Measurements from ENCODE around the gene TIMM21. TPM values are rescaled to one million over a fixed set of nuclear protein-coding genes. Genes with fewer than 3 reads are reported as not detected.
A peak's percentile ranks its signal among the peaks of the same experiment; 100 is the strongest.

Gene TIMM21
- total RNA-seq, 6 experiments from 2014 or later = 17.4 to 38.4 (median 20.6) TPM

DNA sequence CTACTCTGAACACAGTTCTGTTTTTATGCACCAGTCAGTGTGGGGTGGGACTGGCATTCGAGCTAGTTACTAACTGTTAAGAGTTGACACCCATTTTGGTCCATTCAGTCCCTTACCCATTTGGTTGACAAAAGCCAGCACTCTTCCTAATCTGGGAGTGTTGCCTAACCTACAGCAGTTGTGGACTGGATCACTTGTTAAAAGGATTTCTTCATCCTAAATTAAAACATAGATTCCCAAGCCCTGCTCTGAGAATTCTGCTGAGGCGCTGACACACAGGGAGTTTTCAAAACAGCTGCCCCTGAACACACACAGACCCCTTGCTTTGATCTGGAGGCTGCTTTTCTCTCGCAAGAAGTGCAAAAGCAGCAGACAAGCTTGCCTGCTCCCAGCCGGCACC is 6.4 kb downstream of the TIMM21 start:
- Histone ChIP-seq H3K36me3 (peaks cover 0 to 31% (median 11%) of the 10 kb centered on the region in 4 donors), H3K27me3 (no peaks in the 10 kb centered on the region), H3K9me3 (no peaks in the 10 kb centered on the region), H3K4me3 (no peak overlapping the region), H3K4me1 (peaks cover 0 to 5% (median 2%) of the 10 kb centered on the region in 4 donors), H3K27ac (no peak overlapping the region)
- TF ChIP-seq POLR2A (IDR thresholded peaks at IDR 0.05) = no peak
- TF ChIP-seq, protein P1, sequence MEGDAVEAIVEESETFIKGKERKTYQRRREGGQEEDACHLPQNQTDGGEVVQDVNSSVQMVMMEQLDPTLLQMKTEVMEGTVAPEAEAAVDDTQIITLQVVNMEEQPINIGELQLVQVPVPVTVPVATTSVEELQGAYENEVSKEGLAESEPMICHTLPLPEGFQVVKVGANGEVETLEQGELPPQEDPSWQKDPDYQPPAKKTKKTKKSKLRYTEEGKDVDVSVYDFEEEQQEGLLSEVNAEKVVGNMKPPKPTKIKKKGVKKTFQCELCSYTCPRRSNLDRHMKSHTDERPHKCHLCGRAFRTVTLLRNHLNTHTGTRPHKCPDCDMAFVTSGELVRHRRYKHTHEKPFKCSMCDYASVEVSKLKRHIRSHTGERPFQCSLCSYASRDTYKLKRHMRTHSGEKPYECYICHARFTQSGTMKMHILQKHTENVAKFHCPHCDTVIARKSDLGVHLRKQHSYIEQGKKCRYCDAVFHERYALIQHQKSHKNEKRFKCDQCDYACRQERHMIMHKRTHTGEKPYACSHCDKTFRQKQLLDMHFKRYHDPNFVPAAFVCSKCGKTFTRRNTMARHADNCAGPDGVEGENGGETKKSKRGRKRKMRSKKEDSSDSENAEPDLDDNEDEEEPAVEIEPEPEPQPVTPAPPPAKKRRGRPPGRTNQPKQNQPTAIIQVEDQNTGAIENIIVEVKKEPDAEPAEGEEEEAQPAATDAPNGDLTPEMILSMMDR (IDR thresholded peaks at IDR 0.05) = no peak
- 91% methylated on average over 3 of the region's 4 CpGs for WGBS (ENCODE audit: insufficient coverage, low coverage, low lambda C conversion rate, missing lambda C conversion rate)
- ATAC-seq (no peak), DNase-seq (no peak)
- intact Hi-C loops (cut with DNase I) = no loop called here

DNA sequence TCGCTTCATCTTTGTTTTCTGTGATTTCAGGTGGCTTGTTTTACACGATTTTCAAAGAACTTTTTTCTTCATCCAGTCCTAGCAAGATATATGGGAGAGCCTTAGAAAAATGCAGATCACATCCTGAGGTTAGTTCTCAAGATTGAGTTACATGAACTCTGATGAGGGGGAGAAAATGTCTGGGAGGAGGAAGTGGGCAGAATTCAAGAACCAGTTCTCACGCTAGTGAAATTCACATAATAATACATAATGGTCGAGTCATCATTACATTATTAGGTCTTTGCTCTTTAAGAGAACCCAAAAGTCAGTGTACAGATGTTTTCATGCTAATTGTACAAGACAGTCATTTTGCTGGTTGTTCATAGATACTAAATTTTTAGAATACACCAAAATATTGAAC is 7.0 kb downstream of the TIMM21 start:
- Histone ChIP-seq H3K27me3 (no peaks in the 10 kb centered on the region), H3K36me3 (peaks cover 0 to 35% (median 13%) of the 10 kb centered on the region in 4 donors), H3K4me1 (no peaks in the 10 kb centered on the region), H3K27ac (no peak overlapping the region), H3K4me3 (no peak overlapping the region), H3K9me3 (no peaks in the 10 kb centered on the region)
- ATAC-seq (no peak), DNase-seq (no peak)
- WGBS (ENCODE audit: insufficient coverage, low coverage, low lambda C conversion rate, missing lambda C conversion rate) = 86% methylated on average over 4 of the region's 4 CpGs
- TF ChIP-seq, protein P1 (IDR thresholded peaks at IDR 0.05) = no peak
- intact Hi-C loops (cut with DNase I) = no loop called here

DNA sequence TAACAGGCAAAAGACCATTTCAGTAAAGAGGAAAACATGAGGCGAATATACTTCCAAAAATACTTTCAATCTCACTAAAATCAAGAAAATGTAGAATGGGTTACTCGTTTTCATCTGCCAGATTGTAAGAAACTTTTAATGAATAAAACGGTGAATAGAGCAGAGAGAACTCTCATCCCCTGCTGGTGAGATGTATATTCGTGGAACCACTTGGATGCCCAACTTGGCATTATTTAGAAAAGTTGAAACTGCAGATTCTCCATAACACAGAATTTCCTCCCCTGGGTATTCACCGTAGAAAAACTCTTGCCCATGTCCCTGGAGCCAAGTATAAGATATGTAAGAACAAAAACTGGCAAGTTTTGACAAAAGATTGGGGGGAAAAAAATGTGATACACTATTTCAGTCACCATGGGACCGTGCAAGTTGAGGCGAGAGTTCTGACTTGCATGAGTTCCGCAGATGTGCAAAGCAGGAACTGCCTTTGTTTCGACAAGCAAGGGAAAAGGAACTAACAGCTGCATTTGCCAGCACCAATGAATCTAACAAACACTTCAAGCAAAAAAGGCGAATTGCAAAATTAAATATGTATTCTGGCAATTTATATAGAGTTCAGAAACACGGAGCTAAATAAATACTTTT is 14.8 kb downstream of the TIMM21 start:
- Histone ChIP-seq H3K27ac (no peak overlapping the region), H3K9me3 (no peaks in the 10 kb centered on the region), H3K27me3 (no peaks in the 10 kb centered on the region), H3K4me1 (no peaks in the 10 kb centered on the region), H3K36me3 (peaks cover 0 to 16% (median 3%) of the 10 kb centered on the region in 4 donors), H3K4me3 (no peak overlapping the region)
- DNase-seq (no peak), ATAC-seq (no peak)
- WGBS (ENCODE audit: insufficient coverage, low coverage, low lambda C conversion rate, missing lambda C conversion rate) = 75% methylated on average over 11 of the region's 11 CpGs
- intact Hi-C loops (cut with DNase I) = no loop called here
- TF ChIP-seq, protein P1 (IDR thresholded peaks at IDR 0.05) = no peak
- no peak for TF ChIP-seq POLR2A (IDR thresholded peaks at IDR 0.05)

DNA sequence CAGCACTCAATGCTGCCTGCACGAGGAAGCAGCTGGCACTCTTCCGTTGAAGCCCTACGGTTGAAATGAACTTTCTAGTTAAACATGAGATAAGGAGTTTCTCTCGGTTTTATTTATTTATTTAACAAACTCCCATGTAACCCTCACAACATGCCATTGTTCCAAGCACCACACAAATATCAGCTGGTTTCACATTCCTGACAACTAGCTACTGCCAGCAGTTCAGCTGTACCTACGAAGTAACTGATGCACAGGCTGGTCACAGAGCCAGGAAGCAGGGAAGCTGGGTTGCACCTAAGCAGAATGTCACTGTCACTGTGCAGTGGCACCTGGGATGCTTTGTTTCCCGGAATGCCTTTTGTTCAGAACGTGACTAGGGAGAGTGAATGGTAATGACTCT is 18.1 kb downstream of the TIMM21 start:
- ATAC-seq = peak in 3 of 4 donors; percentile 17 to 47 (median 38)
- 40% methylated on average over 7 of the region's 7 CpGs for WGBS (ENCODE audit: insufficient coverage, low coverage, low lambda C conversion rate, missing lambda C conversion rate)

More for the DNA sequence above, 18.1 kb downstream of the TIMM21 start:
- TF ChIP-seq, protein P1 (IDR thresholded peaks at IDR 0.05) = no peak
- no peak for TF ChIP-seq POLR2A (IDR thresholded peaks at IDR 0.05)
- Histone ChIP-seq H3K9me3 (no peaks in the 10 kb centered on the region), H3K27ac (no peak overlapping the region), H3K27me3 (no peaks in the 10 kb centered on the region), H3K4me1 (no peaks in the 10 kb centered on the region), H3K36me3 (no peaks in the 10 kb centered on the region), H3K4me3 (no peak overlapping the region)
- DNase-seq = no peak
- intact Hi-C loops (cut with DNase I) = no loop called here

Measured in right lobe of liver (tissue), 6 donors.